BJ (cell line): ENCODE data around the gene AATK. TPM values are rescaled to one million over a fixed set of nuclear protein-coding genes. Genes with fewer than 3 reads are reported as not detected.
A peak's percentile ranks its signal among the peaks of the same experiment; 100 is the strongest.

Experiments used
- CTCF ChIA-PET: fragments of 350-600 bp; formaldehyde crosslinking; extraction: SDS; loops from one replicate; lab custom pipeline; 2021; ENCODE audit warnings: antibody characterized with exemption, inconsistent platforms; lab: Yijun Ruan, JAX
- POLR2A ChIA-PET: fragments of 300-600 bp; sonication (Branson Sonifier 250); formaldehyde crosslinking; extraction: SDS; loops from one replicate; lab custom pipeline; 2021; ENCODE audit warnings: antibody characterized with exemption; lab: Charles Lee
- DNase-seq: peaks from one replicate; pipeline ENCODE4 v3.0.0-alpha.2; 2011; ENCODE audit warnings: low read depth
- H3K27me3 ChIP-seq: 2 replicates; pipeline ENCODE4 v1.6.0; 2011; ENCODE audit warnings: low read length; ENCODE audit not compliant: control insufficient read depth, insufficient read depth
- H3K36me3 ChIP-seq: 2 replicates; pipeline ENCODE4 v1.5.1; 2011; ENCODE audit warnings: low read length; ENCODE audit not compliant: control insufficient read depth, insufficient read depth
- H3K4me3 ChIP-seq: 2 replicates; pipeline ENCODE4 v1.5.1; 2011; ENCODE audit warnings: low read depth, mild to moderate bottlenecking, control low read depth, low read length
- CTCF ChIP-seq: IDR thresholded peaks from 2 replicates; pipeline ENCODE4 v1.5.1; 2011; ENCODE audit warnings: low read depth, mild to moderate bottlenecking, control low read depth, inconsistent platforms, low read length, moderate library complexity; ENCODE audit not compliant: insufficient read depth
- polyA plus RNA-seq: library from polyadenylated mRNA; depleted of rRNA; stranded (reverse); fragments of >200 nt; gene quantifications from 2 replicates; pipeline ENCODE4 v1.2.3, GENCODE V29; 2011

AATK gene
- polyA plus RNA-seq, 1 experiment = 0.29 TPM

GRCh38 chr17:81099888-81100287, 66.1 kb downstream of the AATK start:
- Histone ChIP-seq H3K4me3 (no peak overlapping the region), H3K36me3 (peaks cover 10% of the 10 kb centered on the region), H3K27me3 (no peaks in the 10 kb centered on the region)
- no peak for TF ChIP-seq CTCF
- DNase-seq = no peak
- POLR2A ChIA-PET = no interaction called here
- CTCF ChIA-PET = interaction anchor here (1.4 to 9.4 kb wide), 4 partner anchors 63 to 111 kb away, joined by 4 to 176 read pairs (median 38); partner anchors contain the start of genes BAIAP2 and CHMP6

- ChIA-PET POLR2A (interaction anchor here (0.6 kb wide), 1 partner anchor 63 kb away, joined by 16 read pairs; no protein-coding TSS in a partner anchor), CTCF (interaction anchor here (0.9 to 9.4 kb wide), 25 partner anchors 8 to 113 kb away, joined by 3 to 176 read pairs (median 6); partner anchors contain the start of genes BAIAP2 and CHMP6)
- Histone ChIP-seq H3K4me3 (no peak overlapping the region), H3K27me3 (no peaks in the 10 kb centered on the region), H3K36me3 (peaks cover 3% of the 10 kb centered on the region)
- DNase-seq = no peak
- TF ChIP-seq CTCF = no peak
Measured at GRCh38 chr17:81097943-81098308, 68.1 kb downstream of the AATK start.

- peak; percentile 83 for TF ChIP-seq CTCF
- CTCF ChIA-PET = interaction anchor here (0.6 to 9.4 kb wide), 27 partner anchors 9 to 113 kb away, joined by 3 to 176 read pairs (median 6); partner anchors contain the start of genes BAIAP2 and CHMP6
Measured at GRCh38 chr17:81097134-81097942, 68.7 kb downstream of the AATK start.

GRCh38 chr17:81096741-81097133, 69.3 kb downstream of the AATK start:
- ChIA-PET POLR2A (no interaction called here), CTCF (interaction anchor here (0.6 to 9.4 kb wide), 23 partner anchors 9 to 112 kb away, joined by 3 to 176 read pairs (median 7); partner anchors contain the start of genes BAIAP2 and CHMP6)
- Histone ChIP-seq H3K27me3 (no peaks in the 10 kb centered on the region), H3K4me3 (no peak overlapping the region), H3K36me3 (peaks cover 3% of the 10 kb centered on the region)
- no peak for DNase-seq
- no peak for TF ChIP-seq CTCF

More at GRCh38 chr17:81097134-81097942, 68.7 kb downstream of the AATK start:
- DNase-seq = peak; percentile 13
- no peaks in the 10 kb centered on the region for H3K27me3 ChIP-seq
- POLR2A ChIA-PET = interaction anchor here (0.6 kb wide), 1 partner anchor 62 kb away, joined by 16 read pairs; no protein-coding TSS in a partner anchor
- H3K36me3 ChIP-seq = peaks cover 3% of the 10 kb centered on the region
- H3K4me3 ChIP-seq = peak overlapping the region; percentile 5; the same call in 1 of the 2 replicates

GRCh38 chr17:81095383-81095762, 70.6 kb downstream of the AATK start:
- POLR2A ChIA-PET = no interaction called here
- TF ChIP-seq CTCF = no peak
- no peak for DNase-seq
- H3K36me3 ChIP-seq = peaks cover 1% of the 10 kb centered on the region; the same call in 1 of the 2 replicates
- no peak overlapping the region for H3K4me3 ChIP-seq
- CTCF ChIA-PET = interaction anchor here (1.1 to 9.4 kb wide), 8 partner anchors 14 to 668 kb away, joined by 4 to 176 read pairs (median 6); partner anchors contain the start of gene BAIAP2
- H3K27me3 ChIP-seq = no peaks in the 10 kb centered on the region
